AG04450 (cell line): ENCODE data around the gene TADA2B. TPM values are rescaled to one million over a fixed set of nuclear protein-coding genes. Genes with fewer than 3 reads are reported as not detected.

ENCODE experiments used
- CTCF ChIA-PET: fragments of 300-600, 350-600 bp; formaldehyde crosslinking; extraction: SDS; loops from one replicate; lab custom pipeline; 2022; ENCODE audit warnings: antibody characterized with exemption, inconsistent platforms; lab: Charles Lee
- POLR2A ChIA-PET: fragments of 350-600 bp; formaldehyde crosslinking; extraction: SDS; loops from one replicate; lab custom pipeline; 2021; ENCODE audit warnings: antibody characterized with exemption, inconsistent platforms; lab: Yijun Ruan, JAX
- DNase-seq: peaks from one replicate; pipeline ENCODE4 v3.0.0-alpha.2; 2011; ENCODE audit warnings: low read depth, low spot score
- H3K27ac ChIP-seq: one replicate; pipeline ENCODE4 v1.5.1; 2012; ENCODE audit warnings: low read depth, low read length, control low read depth
- H3K27me3 ChIP-seq: one replicate; pipeline ENCODE4 v1.6.0; 2012; ENCODE audit warnings: low read length; ENCODE audit not compliant: control insufficient read depth, insufficient read depth
- H3K4me3 ChIP-seq: 2 replicates; pipeline ENCODE4 v1.5.1; 2011; ENCODE audit warnings: mild to moderate bottlenecking, low read depth, low read length, control low read depth
- H3K9me3 ChIP-seq: 2 replicates; pipeline ENCODE4 v1.5.1; 2012; ENCODE audit warnings: low read length; ENCODE audit not compliant: control insufficient read depth, insufficient read depth
- CTCF ChIP-seq: IDR thresholded peaks from 2 replicates; pipeline ENCODE4 v1.5.1; 2011; ENCODE audit warnings: low read depth, low read length, control low read depth, inconsistent platforms
- polyA plus RNA-seq: library from polyadenylated mRNA; depleted of rRNA; stranded (reverse); fragments of >200 nt; gene quantifications from 2 replicates; pipeline ENCODE4 v1.2.3, GENCODE V29; 2011

The TADA2B gene
- polyA plus RNA-seq, 1 experiment: 6.4 TPM

- no peak overlapping the region for H3K27ac ChIP-seq
- ChIA-PET CTCF (interaction anchor here (2.3 kb wide), 1 partner anchor 131 kb away, joined by 8 read pairs; no protein-coding TSS in a partner anchor), POLR2A (no interaction called here)
- H3K27me3 ChIP-seq: no peaks in the 10 kb centered on the region
- H3K9me3 ChIP-seq: no peaks in the 10 kb centered on the region
- no peak for DNase-seq
- TF ChIP-seq CTCF: no peak
- no peak overlapping the region for H3K4me3 ChIP-seq
Observed at GRCh38 chr4:7005571-7005970, 37.6 kb upstream of the TADA2B start.

- H3K27ac ChIP-seq: no peak overlapping the region
- no peak for DNase-seq
- H3K27me3 ChIP-seq: no peaks in the 10 kb centered on the region
- H3K9me3 ChIP-seq: no peaks in the 10 kb centered on the region
- ChIA-PET POLR2A (no interaction called here), CTCF (interaction anchor here (1.6 to 2.3 kb wide), 2 partner anchors 32 to 132 kb away, joined by 6 to 8 read pairs; no protein-coding TSS in a partner anchor)
- no peak overlapping the region for H3K4me3 ChIP-seq
- TF ChIP-seq CTCF: no peak
Observed at GRCh38 chr4:7006411-7006810, 36.8 kb upstream of the TADA2B start.

GRCh38 chr4:7007142-7007907, 35.8 kb upstream of the TADA2B start:
- DNase-seq: no peak
- ChIA-PET CTCF (interaction anchor here (1.6 to 2.3 kb wide), 3 partner anchors 33 to 133 kb away, joined by 5 to 8 read pairs (median 6); a partner anchor contains a TSS), POLR2A (no interaction called here)

GRCh38 chr4:7007944-7008343, 35.2 kb upstream of the TADA2B start:
- TF ChIP-seq CTCF: no peak
- ChIA-PET POLR2A (no interaction called here), CTCF (interaction anchor here (1.6 to 2.3 kb wide), 3 partner anchors 33 to 134 kb away, joined by 5 to 8 read pairs (median 6); a partner anchor contains a TSS)

More at GRCh38 chr4:7007142-7007907, 35.8 kb upstream of the TADA2B start:
- TF ChIP-seq CTCF: no peak
- Histone ChIP-seq H3K4me3 (no peak overlapping the region), H3K9me3 (no peaks in the 10 kb centered on the region), H3K27me3 (no peaks in the 10 kb centered on the region), H3K27ac (no peak overlapping the region)

GRCh38 chr4:7009564-7009963, 33.6 kb upstream of the TADA2B start:
- Histone ChIP-seq H3K9me3 (no peaks in the 10 kb centered on the region), H3K27ac (no peak overlapping the region), H3K27me3 (no peaks in the 10 kb centered on the region), H3K4me3 (no peak overlapping the region)
- TF ChIP-seq CTCF: no peak
- no peak for DNase-seq
- ChIA-PET CTCF (no interaction called here), POLR2A (no interaction called here)

More at GRCh38 chr4:7007944-7008343, 35.2 kb upstream of the TADA2B start:
- Histone ChIP-seq H3K27ac (no peak overlapping the region), H3K4me3 (no peak overlapping the region), H3K9me3 (no peaks in the 10 kb centered on the region), H3K27me3 (no peaks in the 10 kb centered on the region)
- no peak for DNase-seq
